Cerebellar cortex (tissue), 1 donor: ENCODE results near the gene ABHD1.
"Not testable (repeated sequence)": the region's sequence is repeated elsewhere in the genome, so short reads cannot be mapped to it uniquely, and the experiment has no call there.

Experiments used
- DNase-seq: peaks from one replicate; pipeline ENCODE4 v3.0.0-alpha.2; 2015; ENCODE audit warnings: low spot score

The ABHD1 gene

DNA sequence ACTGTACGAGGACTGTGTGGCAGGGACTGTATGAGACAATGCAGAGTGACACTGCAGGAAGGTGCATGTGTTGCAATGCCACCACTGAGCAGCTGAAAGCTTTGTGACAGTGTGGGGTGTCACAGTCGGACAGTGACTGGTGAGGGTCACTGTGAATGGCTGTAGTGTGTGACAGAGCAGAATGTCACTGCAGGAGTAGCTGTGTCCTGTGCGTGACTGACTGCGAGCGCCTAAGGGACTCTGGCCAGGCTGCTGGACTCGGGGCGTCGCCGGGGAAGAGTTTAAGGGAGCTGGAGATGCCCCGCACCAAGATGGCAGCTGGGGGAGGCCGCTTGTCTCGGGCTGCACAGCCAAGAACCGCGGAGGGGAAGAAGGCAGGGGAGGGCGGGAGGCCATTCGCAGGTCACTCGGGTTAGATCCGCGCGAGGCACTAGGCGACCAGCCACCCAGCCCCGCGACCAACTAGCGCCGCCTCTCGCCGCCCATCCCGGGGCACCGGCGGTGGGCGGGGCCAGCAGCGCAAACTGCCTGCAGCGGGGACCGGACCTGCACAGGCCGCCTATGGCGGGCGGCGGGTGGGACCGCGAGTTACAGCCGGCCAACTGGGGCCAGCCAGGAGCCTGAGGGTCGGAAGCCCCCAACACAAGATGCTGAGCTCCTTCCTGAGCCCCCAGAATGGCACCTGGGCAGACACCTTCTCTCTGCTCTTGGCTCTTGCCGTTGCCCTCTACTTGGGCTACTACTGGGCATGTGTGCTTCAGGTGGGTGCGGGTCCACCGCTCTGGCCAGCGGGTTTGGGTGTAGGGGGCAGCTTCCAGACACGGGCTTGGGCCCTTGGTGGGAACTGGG is at the start of gene ABHD1:
Gene ABHD1 (plus strand): TSS at position 514 of the 849 bp plus-strand sequence. CDS start 134 bp downstream, at position 648.
- DNase-seq = peak; percentile 54

- DNase-seq = no peak
Measured at GRCh38 chr2:27074738-27075565, 48.7 kb upstream of the ABHD1 start.

DNA sequence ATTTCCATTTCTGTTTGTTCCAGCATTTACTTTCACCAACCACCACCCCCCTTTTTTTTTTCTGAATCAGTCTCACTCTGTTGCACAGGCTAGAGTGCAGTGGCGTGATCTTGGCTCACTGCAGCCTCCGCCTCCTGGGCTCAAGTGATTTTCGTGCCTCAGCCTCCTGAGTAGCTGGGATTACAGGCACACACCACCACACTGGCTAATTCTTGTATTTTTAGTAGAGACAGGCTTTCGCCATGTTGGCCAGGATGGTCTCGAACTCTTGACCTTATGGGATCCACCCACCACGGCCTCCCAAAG is 48.1 kb upstream of the ABHD1 start:
- DNase-seq = not testable (repeated sequence)

DNA sequence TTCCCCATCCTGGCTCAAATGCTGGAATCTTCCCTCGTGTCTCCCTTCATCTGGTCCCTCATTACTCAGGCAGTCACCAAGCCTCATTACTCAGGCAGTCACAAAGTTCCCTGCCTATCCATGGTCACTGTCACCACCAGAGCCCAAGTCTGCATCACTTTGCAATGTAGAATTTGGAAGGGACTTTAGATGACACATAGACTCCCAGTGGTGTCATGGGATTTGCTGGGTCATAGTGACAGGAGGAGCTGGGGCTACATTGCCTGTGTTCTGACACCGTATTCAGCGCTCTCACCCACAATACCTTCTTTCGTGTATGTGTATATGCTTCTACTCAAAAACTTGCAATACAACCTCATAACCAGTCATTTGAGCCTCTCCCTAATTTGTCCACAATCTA is 47.3 kb upstream of the ABHD1 start:
- no peak for DNase-seq

GRCh38 chr2:27077231-27077630 is 46.4 kb upstream of the ABHD1 start:
- no peak for DNase-seq

GRCh38 chr2:27078267-27079194 is 45.1 kb upstream of the ABHD1 start, which contains the start of gene EMILIN1:
Gene EMILIN1 (plus strand): TSS chr2:27078615. CDS start chr2:27079066, 451 bp downstream.
- DNase-seq = no peak

- DNase-seq = no peak
Measured at GRCh38 chr2:27079233-27080139, 44.1 kb upstream of the ABHD1 start.

DNA sequence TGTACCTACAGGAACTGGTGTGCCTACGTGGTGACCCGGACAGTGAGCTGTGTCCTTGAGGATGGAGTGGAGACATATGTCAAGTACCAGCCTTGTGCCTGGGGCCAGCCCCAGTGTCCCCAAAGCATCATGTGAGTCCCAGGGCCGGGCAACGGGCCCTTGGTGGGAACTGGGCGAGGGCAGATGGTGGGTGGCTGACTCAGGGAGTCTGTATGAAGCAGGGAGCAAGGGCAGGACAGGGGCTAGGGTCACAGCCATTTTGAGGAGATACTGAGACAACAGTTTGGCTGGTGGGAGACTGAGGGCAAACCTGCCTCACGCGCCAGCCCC is 43.5 kb upstream of the ABHD1 start:
- no peak for DNase-seq

GRCh38 chr2:27080603-27080936 is 43.0 kb upstream of the ABHD1 start:
- DNase-seq = no peak

- no peak for DNase-seq
Measured at GRCh38 chr2:27081984-27082772, 41.4 kb upstream of the ABHD1 start.

DNA sequence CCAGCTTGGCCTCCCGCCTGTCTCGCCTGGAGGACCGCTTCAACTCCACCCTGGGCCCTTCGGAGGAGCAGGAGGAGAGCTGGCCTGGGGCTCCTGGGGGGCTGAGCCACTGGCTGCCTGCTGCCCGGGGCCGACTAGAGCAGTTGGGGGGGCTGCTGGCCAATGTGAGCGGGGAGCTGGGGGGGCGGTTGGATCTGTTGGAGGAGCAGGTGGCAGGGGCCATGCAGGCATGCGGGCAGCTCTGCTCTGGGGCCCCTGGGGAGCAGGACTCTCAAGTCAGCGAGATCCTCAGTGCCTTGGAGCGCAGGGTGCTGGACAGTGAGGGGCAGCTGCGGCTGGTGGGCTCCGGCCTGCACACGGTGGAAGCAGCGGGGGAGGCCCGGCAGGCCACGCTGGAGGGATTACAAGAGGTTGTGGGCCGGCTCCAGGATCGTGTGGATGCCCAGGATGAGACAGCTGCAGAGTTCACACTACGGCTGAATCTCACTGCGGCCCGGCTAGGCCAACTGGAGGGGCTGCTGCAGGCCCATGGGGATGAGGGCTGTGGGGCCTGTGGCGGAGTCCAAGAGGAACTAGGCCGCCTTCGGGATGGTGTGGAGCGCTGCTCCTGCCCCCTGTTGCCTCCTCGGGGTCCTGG is 40.7 kb upstream of the ABHD1 start:
- no peak for DNase-seq

- DNase-seq = no peak
Measured at GRCh38 chr2:27083410-27084296, 40.0 kb upstream of the ABHD1 start.

DNA sequence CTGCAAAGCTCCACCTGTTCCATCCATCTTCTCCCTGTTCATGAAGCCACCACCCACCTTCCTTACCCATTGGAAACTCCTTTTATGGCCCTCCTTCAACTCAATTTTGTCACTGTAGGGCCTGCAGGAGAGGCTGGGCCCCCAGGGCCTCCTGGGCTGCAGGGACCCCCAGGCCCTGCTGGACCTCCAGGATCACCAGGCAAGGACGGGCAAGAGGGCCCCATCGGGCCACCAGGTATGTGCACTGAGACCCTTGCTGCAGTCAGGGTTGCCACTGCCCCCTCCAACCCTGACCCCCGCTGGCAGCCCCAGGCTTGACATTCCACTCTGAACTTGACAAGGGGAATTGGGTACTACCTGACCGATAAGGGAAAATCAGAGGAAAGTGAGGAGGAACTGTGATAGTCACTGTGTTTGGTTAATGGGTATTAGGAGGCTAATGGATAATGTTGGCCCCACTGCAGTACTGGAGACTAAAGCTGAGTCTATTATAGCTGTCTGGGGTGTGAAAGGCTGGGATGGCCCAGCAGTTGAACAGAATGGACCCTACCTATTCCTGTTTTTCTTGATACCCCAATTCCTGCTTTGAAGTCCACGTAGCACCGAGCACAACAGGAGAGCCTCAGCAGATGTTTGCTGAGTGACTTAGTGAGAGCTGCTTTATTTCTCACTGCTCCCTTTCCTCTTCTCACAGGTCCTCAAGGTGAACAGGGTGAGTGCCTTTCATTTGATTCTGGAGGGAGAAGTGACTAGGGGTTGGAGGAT is 39.1 kb upstream of the ABHD1 start:
- DNase-seq = no peak

- no peak for DNase-seq
Measured at GRCh38 chr2:27085062-27085672, 38.4 kb upstream of the ABHD1 start.

DNA sequence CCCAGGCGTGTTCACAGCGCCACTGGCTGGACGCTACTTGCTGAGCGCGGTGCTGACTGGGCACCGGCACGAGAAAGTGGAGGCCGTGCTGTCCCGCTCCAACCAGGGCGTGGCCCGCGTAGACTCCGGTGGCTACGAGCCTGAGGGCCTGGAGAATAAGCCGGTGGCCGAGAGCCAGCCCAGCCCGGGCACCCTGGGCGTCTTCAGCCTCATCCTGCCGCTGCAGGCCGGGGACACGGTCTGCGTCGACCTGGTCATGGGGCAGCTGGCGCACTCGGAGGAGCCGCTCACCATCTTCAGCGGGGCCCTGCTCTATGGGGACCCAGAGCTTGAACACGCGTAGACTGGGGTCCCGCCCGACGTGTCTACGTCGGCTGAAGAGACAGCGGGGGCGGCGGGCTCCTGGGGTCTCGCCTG is 37.9 kb upstream of the ABHD1 start:
- DNase-seq = peak; percentile 69

GRCh38 chr2:27086090-27086723 is 37.4 kb upstream of the ABHD1 start:
- peak; percentile 90 for DNase-seq
